Measurements from ENCODE around the gene PRKCD.

PRKCD gene

DNA sequence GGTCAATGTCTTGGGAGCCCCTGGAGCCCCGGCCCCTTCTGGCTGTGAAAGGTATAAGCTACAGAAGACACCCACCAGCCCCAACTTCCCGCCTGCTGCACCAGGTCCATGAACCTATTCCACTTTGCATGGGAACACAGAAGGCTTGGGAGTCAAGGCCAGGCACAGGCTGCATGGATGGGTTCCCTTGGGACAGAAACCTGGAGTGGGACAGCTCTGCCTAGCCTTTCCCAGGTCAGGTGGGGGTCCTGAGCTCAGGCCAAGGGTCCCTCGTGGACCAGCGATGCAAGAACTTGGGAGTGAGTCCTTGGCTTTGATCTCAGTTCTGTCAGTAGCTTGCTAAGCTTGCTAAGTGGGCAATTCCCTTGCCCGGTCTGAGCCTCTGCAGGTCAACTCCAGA lies 69.8 kb downstream of the PRKCD start:
- DNase-seq (ENCODE audit: low read depth in 2 of 3, low spot score in 2 of 3): no peak

DNA sequence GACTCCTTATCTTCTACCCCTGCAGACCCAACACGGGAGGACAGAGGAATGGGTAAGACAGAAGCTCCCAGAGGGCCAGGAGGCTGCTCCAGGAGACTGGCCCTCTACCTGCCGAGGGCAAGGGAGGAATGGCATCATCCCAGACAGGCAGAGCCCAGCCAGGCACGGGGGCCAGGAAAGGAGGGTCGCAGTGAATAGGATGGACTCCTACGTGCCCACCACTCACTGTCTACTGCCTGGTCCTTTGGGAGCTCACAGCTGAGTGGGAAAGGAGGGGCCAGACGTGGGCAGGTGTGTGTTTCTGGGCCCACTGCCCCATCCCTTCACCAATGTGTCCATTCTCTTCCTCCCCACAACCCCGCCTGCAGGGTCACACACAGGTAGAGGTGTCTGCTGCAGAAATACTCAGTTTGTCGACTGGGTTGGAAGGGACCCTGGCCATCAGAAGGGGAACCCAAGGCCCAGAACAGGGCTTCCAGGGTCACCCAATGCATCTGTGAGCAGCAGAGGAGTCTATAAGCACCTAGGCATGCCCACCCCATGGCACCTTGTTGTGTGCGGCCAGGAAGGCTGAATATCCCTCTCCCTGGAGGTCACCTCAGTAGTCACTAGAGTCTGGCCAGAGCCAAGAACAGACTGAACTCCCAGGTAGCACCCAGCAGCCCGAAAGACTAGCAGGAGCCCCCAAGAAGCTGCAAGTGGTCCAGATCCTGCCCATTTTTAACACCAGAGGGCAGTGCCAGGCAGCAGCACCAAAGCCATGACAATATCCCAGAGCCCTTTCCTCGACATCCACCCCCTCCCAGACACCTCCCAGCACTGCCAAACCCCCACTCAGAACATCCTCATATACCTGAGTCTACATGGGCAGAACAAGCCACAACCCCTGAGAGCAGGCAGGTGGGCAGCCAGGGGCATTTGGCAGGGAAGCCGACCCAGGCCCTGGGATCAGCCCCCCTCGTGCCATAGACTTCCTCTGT lies 70.8 kb downstream of the PRKCD start:
- no peak for DNase-seq (ENCODE audit: low read depth in 2 of 3, low spot score in 2 of 3)

GRCh38 chr3:53232641-53233377 lies 71.8 kb downstream of the PRKCD start:
- no peak for DNase-seq (ENCODE audit: low read depth in 2 of 3, low spot score in 2 of 3)

- DNase-seq (ENCODE audit: low read depth in 2 of 3, low spot score in 2 of 3): no peak
Measured at GRCh38 chr3:53234130-53234840, 73.3 kb downstream of the PRKCD start.

GRCh38 chr3:53234841-53235232 lies 73.8 kb downstream of the PRKCD start:
- DNase-seq (ENCODE audit: low read depth in 2 of 3, low spot score in 2 of 3): no peak

DNA sequence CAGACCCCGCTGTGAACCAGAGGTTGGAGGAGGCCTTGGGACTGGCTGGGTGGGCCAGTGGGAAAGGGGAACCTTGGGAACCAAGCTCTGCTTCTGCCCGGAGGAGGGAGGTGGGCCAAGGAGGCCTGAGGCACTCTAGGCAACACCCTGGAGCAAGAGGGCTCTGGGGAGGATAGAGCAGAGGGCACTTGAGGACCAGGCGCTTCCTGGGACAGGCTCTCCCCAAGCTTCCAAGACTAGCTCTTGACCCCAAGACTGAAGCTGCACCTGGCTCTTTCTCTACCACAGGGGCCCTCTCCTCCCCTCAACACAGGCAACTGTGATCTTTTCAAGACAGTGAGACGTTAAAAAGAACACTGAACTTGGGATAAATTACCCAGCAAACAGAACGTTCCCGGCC lies 74.5 kb downstream of the PRKCD start:
- DNase-seq (ENCODE audit: low read depth in 2 of 3, low spot score in 2 of 3): no peak

DNA sequence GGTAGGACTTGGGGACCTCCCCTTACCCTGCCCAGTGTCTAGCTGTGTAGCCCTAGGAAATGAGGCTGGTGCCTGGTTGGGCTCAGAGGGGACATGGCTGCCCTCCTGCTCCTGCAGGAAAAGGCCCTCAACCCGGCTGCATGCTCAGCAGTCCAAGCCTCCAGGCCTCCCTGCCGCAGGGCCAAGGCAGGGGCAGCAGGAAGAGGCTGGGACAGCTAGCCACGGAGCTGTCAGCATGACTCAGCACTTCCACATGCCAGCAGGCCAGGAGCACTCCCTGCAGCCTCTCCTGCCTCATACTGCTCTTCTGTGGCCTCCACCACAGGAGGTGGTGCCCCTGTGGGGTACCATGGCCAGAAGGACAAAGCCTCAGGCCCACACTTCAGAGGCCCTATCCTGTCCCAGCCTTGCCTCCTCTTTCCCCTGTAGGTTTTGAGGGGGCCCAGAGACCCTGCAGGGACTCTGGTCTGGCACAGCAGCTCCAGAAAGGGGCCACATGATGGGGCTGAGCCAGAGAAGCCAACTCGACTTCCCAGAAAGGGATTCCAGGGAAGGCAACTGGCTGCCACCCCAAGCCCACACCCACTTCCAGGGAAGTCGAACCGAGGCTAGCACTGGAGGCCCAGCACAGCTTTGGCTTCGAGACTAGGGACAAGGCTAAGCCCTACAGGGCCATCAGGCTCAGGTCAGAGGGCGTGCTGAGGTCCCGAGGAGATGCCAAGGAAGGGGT lies 75.3 kb downstream of the PRKCD start:
- DNase-seq (ENCODE audit: low read depth in 2 of 3, low spot score in 2 of 3): no peak

- no peak for DNase-seq (ENCODE audit: low read depth in 2 of 3, low spot score in 2 of 3)
Measured at GRCh38 chr3:53238051-53238850, 77.2 kb downstream of the PRKCD start.

DNA sequence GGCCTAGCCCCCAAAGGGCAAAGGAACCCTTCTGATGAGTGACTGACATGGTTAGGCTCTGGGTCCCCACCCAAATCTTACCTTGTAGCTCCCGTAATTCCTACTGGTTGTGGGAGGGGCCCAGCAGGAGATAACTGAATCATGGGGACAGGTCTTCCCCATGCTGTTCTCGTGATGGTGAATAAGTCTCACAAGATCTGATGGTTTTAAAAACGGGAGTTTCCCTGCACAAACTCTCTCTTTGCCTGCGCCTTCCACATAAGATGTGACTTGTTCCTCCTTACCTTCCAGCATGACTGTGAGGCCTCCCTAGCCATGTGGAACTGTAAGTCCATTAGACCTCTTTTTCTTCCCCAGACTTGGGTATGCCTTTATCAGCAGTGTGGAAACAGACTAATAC lies 77.9 kb downstream of the PRKCD start:
- no peak for DNase-seq (ENCODE audit: low read depth in 2 of 3, low spot score in 2 of 3)

- DNase-seq (ENCODE audit: low read depth in 2 of 3, low spot score in 2 of 3): no peak
Measured at GRCh38 chr3:53239800-53240199, 78.8 kb downstream of the PRKCD start.

DNA sequence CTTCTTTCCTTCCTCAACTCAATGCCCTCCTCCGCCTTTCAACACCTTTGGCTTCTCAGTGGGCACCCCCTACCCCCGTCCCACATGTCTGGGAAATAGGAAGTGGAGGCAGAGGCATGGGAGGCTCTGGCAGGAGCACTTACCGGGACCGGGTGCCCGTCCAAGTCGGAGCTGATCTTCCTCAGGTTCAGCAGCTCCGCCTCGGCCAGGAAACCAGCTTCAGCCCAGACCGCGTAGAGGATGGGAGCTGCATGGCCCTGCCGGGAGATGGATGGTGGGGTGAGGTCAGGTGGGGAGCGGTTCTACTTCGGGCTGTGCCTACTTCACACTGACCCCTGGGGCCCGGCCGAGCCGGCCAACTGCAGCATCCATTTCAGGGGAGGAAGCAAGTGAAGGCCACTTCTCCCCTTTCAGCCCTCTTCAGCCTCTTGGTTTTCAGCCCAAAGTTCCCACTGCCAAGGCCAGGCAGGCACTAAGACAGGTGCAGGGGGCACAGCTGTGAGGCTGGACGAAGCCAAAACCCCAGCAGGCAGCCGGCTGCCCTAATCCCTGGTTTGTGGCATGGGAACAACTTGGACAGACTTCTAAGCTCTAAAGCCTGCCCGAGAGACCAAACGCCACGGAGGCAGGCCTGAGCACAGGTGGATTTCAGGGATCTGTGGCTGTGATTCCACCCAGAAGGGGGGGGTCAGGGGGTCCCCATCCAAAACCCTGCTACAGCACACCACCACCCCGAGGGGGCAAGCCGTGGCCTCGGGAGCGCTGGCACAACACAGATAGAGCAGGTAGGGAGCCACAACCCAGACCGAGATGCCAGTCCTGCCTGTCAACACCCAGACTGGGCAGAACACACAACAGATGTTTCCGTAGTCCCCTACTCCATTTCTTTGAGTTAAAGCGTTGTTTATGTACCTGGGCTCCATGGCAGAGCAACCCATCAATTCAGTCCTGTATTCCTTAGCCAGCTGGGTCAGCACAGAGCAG lies 80.3 kb downstream of the PRKCD start:
- no peak for DNase-seq (ENCODE audit: low read depth in 2 of 3, low spot score in 2 of 3)

DNA sequence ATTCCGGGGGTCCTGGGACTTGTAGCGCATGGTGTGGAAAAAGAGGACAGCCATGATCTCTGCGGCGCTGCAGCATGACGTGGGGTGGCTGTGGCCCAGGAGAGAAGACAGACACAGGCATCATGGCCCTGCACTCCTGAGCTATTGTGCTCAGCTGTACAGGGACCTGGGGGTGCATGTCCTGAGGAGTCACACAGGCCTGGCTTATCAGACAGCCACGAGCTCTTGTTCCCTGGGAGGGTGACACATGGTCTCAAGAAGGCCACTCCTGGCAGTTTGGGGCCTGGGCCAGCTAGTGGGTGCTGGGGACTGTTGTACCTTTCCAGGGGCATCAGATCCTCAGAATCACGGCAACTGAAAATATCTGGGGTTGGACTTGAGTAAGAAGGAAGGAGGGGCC lies 81.1 kb downstream of the PRKCD start:
- no peak for DNase-seq (ENCODE audit: low read depth in 2 of 3, low spot score in 2 of 3)

Data from activated CD8-positive, alpha-beta memory T cell treated with anti-CD3 and anti-CD28 coated beads for 48 hours (primary cell).